ENCODE data around the gene NDN.

The NDN gene

DNA sequence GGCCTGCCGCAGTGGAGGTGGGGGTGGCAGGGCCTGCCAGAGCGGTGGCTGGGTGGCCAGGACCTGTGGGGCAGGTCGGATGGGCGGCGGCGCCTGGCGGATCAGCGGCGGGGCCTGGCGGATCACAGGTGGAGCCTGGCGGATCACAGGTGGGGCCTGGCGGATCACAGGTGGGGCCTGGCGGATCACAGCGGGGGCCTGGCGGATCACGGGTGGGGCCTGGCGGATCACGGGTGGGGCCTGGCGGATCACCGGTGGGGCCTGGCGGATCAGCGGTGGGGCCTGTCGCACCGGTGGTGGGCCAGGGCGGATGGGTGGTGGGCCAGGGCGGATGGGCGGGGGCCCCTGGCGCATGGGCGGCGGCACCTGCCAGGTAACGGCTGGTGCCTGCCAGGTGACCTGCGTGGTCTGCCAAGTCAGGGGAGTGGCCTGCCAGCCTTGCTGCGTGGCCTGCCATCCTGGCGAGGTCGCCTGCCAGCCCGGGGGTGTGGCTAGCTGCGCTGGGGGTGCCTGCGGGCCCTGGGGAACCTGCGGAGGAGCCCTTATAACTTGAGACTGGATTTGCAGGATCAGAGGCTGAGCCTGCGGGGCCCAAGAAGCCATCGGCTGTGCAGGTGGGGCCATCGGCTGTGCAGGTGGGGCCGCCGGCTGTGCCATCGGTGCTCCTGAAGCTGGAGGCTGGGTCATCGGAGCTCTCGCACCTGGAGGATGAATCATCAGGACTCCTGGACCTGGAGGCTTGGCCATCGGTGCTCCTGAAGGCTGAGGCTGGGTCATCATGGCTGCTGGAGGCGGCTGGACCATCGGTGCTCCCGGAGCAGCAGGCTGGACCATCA, 40.7 kb downstream of the NDN start:
- no peaks in the 10 kb centered on the region for H4K20me1 ChIP-seq (ENCODE audit: insufficient read depth, low read length, poor library complexity, severe bottlenecking)
- H3K9me2 ChIP-seq (replicated peaks; ENCODE audit: low read depth, low read length) = no peaks in the 10 kb centered on the region
- H3K4me2 ChIP-seq (ENCODE audit: low read depth, low read length, poor library complexity, severe bottlenecking) = no peak overlapping the region
- H3F3A ChIP-seq (ENCODE audit: low read depth) = no peaks in the 10 kb centered on the region
- H3K4me3 ChIP-seq (ENCODE audit: low read length, poor library complexity, severe bottlenecking) = no peak overlapping the region
- no peaks in the 10 kb centered on the region for H3K27me3 ChIP-seq (ENCODE audit: insufficient read depth, low read length, poor library complexity, severe bottlenecking)
- TF ChIP-seq EZH2phosphoT487 (IDR thresholded peaks at IDR 0.05; ENCODE audit: borderline replicate concordance) = no peak
- TF ChIP-seq, protein P1, sequence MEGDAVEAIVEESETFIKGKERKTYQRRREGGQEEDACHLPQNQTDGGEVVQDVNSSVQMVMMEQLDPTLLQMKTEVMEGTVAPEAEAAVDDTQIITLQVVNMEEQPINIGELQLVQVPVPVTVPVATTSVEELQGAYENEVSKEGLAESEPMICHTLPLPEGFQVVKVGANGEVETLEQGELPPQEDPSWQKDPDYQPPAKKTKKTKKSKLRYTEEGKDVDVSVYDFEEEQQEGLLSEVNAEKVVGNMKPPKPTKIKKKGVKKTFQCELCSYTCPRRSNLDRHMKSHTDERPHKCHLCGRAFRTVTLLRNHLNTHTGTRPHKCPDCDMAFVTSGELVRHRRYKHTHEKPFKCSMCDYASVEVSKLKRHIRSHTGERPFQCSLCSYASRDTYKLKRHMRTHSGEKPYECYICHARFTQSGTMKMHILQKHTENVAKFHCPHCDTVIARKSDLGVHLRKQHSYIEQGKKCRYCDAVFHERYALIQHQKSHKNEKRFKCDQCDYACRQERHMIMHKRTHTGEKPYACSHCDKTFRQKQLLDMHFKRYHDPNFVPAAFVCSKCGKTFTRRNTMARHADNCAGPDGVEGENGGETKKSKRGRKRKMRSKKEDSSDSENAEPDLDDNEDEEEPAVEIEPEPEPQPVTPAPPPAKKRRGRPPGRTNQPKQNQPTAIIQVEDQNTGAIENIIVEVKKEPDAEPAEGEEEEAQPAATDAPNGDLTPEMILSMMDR (conservative IDR thresholded peaks at IDR 0.05; ENCODE audit: low read length) = no peak
- no peak overlapping the region for H3K9ac ChIP-seq (ENCODE audit: low read depth, low read length, poor library complexity, severe bottlenecking)
- no peaks in the 10 kb centered on the region for H3K36me3 ChIP-seq (ENCODE audit: insufficient read depth, low read length)
- no peaks in the 10 kb centered on the region for H3K4me1 ChIP-seq (ENCODE audit: insufficient read depth, low read length, poor library complexity, severe bottlenecking)
- H3K9me3 ChIP-seq (ENCODE audit: insufficient read depth, low read depth, low read length) = no peaks in the 10 kb centered on the region
- no peaks in the 10 kb centered on the region for H3K79me2 ChIP-seq (ENCODE audit: insufficient read depth, low read length)
- no peak overlapping the region for H2AFZ ChIP-seq (ENCODE audit: low read length)

DNA sequence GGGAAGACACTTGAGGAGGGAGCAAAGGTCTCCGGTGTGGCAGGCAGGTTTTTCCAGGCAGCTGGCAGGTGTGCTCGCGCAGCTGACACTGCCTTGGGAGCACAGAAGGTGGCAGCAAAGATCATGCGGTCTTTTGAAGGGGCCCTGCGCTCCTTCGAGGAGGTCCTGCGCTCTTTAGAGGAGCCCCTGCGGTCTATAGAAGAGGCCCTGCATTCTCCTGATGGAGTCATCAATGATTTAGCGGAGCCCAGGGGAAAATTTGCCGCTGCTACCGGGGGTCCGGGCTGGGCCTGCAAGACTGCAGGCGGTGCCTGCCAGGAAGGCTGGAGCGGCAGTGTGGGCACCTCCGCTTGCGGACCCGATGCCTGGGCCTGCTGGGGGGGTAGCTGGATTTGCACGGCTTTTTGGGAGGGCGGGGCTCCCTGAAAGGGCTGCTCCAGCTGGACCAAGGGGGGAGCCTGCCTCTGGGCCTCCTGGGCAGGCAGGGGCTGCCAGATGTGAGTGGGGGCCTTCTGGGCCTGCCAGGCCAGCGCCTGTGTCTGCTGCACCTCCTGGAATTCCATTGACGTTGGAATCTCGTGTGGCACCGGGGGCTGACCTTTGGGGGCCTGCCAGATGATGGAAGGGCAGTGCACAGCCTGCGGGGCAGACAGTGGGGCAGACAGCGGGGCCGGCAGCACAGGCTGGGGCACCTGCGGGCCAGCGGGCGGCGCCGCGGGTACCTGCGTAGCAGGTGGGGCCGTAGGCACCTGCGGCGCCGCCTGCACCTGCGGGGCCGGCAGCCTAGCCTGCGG, 41.5 kb downstream of the NDN start:
- Histone ChIP-seq H3K4me3 (ENCODE audit: low read length, poor library complexity, severe bottlenecking) (no peak overlapping the region), H2AFZ (ENCODE audit: low read length) (no peak overlapping the region), H3K9me2 (replicated peaks; ENCODE audit: low read depth, low read length) (no peaks in the 10 kb centered on the region), H3K79me2 (ENCODE audit: insufficient read depth, low read length) (no peaks in the 10 kb centered on the region), H3K36me3 (ENCODE audit: insufficient read depth, low read length) (no peaks in the 10 kb centered on the region), H3K4me1 (ENCODE audit: insufficient read depth, low read length, poor library complexity, severe bottlenecking) (no peaks in the 10 kb centered on the region), H3K27me3 (ENCODE audit: insufficient read depth, low read length, poor library complexity, severe bottlenecking) (no peaks in the 10 kb centered on the region), H3K9me3 (ENCODE audit: insufficient read depth, low read depth, low read length) (no peaks in the 10 kb centered on the region), H3K4me2 (ENCODE audit: low read depth, low read length, poor library complexity, severe bottlenecking) (no peak overlapping the region), H4K20me1 (ENCODE audit: insufficient read depth, low read length, poor library complexity, severe bottlenecking) (no peaks in the 10 kb centered on the region), H3K9ac (ENCODE audit: low read depth, low read length, poor library complexity, severe bottlenecking) (no peak overlapping the region), H3F3A (ENCODE audit: low read depth) (no peaks in the 10 kb centered on the region)
- TF ChIP-seq, protein P1 (conservative IDR thresholded peaks at IDR 0.05; ENCODE audit: low read length) = no peak
- TF ChIP-seq EZH2phosphoT487 (IDR thresholded peaks at IDR 0.05; ENCODE audit: borderline replicate concordance) = no peak

DNA sequence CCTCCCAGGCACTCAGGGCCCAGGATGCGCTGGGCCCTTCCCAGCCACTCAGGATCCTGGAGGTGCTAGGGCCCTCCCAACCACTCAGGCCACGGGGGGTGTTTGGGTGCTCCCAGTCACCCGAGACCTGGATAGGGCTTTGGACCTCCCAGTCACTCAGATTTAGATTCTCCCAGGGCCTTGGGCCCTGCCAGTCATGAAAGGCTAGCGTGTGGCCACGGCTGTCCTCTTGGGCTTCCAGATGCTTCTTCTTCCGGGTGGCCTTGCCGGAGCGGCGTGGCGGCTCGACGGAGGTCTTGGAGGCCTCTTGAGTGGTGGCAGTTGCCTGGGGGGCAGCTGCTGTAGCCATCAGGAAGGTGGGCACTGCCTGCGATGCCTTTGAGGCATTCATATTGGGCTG, 42.3 kb downstream of the NDN start:
- Histone ChIP-seq H3K36me3 (ENCODE audit: insufficient read depth, low read length) (no peaks in the 10 kb centered on the region), H3K79me2 (ENCODE audit: insufficient read depth, low read length) (no peaks in the 10 kb centered on the region), H3K9me3 (ENCODE audit: insufficient read depth, low read depth, low read length) (no peaks in the 10 kb centered on the region), H2AFZ (ENCODE audit: low read length) (no peak overlapping the region), H4K20me1 (ENCODE audit: insufficient read depth, low read length, poor library complexity, severe bottlenecking) (no peaks in the 10 kb centered on the region), H3K27me3 (ENCODE audit: insufficient read depth, low read length, poor library complexity, severe bottlenecking) (no peaks in the 10 kb centered on the region), H3K4me3 (ENCODE audit: low read length, poor library complexity, severe bottlenecking) (no peak overlapping the region), H3K4me2 (ENCODE audit: low read depth, low read length, poor library complexity, severe bottlenecking) (no peak overlapping the region), H3F3A (ENCODE audit: low read depth) (no peaks in the 10 kb centered on the region), H3K9ac (ENCODE audit: low read depth, low read length, poor library complexity, severe bottlenecking) (no peak overlapping the region), H3K4me1 (ENCODE audit: insufficient read depth, low read length, poor library complexity, severe bottlenecking) (no peaks in the 10 kb centered on the region), H3K9me2 (replicated peaks; ENCODE audit: low read depth, low read length) (no peaks in the 10 kb centered on the region)
- TF ChIP-seq, protein P1 (conservative IDR thresholded peaks at IDR 0.05; ENCODE audit: low read length) = no peak
- no peak for TF ChIP-seq EZH2phosphoT487 (IDR thresholded peaks at IDR 0.05; ENCODE audit: borderline replicate concordance)

Measured in Loucy (cell line).